ENCODE measurements around the gene BLOC1S1. TPM values are rescaled to one million over a fixed set of nuclear protein-coding genes. Genes with fewer than 3 reads are reported as not detected.

Gene BLOC1S1
- total and polyA plus RNA-seq, 9 of the 15 experiments (the other 6 are each of a cell fraction or from before 2014, with no cell fraction given) = 75.2 to 161 (median 98.8) TPM

GRCh38 chr12:55684761-55685370 lies 31.0 kb upstream of the BLOC1S1 start (continued):
- no peak for TF ChIP-seq MECOM (CRISPR knock-in tag; IDR thresholded peaks at IDR 0.05)
- TF ChIP-seq DIDO1 (tag; IDR thresholded peaks at IDR 0.05; ENCODE audit: low read depth) = no peak
- no peak for TF ChIP-seq ZBTB5 (IDR thresholded peaks at IDR 0.05)

GRCh38 chr12:55685671-55686070 lies 30.2 kb upstream of the BLOC1S1 start:
- H3K9me3 ChIP-seq (replicated peaks; ENCODE audit: control insufficient read depth, insufficient read depth, low read depth, low read length) = no peaks in the 10 kb centered on the region
- H3K27ac ChIP-seq (ENCODE audit: extremely low read depth, low read depth, low read length) = no peak overlapping the region
- H3K4me1 ChIP-seq (replicated peaks in 1 of 2; ENCODE audit: control insufficient read depth in 2 of 2, insufficient read depth in 2 of 2, low read length in 2 of 2) = peaks cover 0 to 11% of the 10 kb centered on the region in 2 experiments; a peak in 2 of 5 replicates
- ChIA-PET CTCF (ENCODE audit: low intra/inter-chr PET ratio) (no interaction called here), POLR2A (interaction anchor here (0.6 kb wide), 2 partner anchors 25 to 84 kb away, joined by 3 to 5 read pairs; no protein-coding TSS in a partner anchor)
- no peak overlapping the region for H3K4me3 ChIP-seq
- H3K9me1 ChIP-seq (ENCODE audit: control insufficient read depth, insufficient read depth, low read length) = no peaks in the 10 kb centered on the region
- no TSS peak for BruUV-seq (replicated peaks)
- H3K27me3 ChIP-seq (ENCODE audit: control insufficient read depth in 2 of 2, insufficient read depth in 2 of 2, low read length in 2 of 2) = peaks cover 38 to 54% of the 10 kb centered on the region in 2 experiments
- intact Hi-C loops (cut with micrococcal nuclease) = no loop called here
- no peaks in the 10 kb centered on the region for H3K79me2 ChIP-seq (ENCODE audit: control insufficient read depth, insufficient read depth, low read length)
- H3K36me3 ChIP-seq (ENCODE audit: control insufficient read depth, insufficient read depth, low read length) = no peaks in the 10 kb centered on the region
- no peak overlapping the region for H3K9ac ChIP-seq (ENCODE audit: insufficient read depth in 1 of 2, low read depth in 2 of 2, low read length in 2 of 2)
- no peaks in the 10 kb centered on the region for H4K20me1 ChIP-seq (replicated peaks; ENCODE audit: control insufficient read depth, insufficient read depth, low read length)
- no peak for FAIRE-seq
- 0% methylated on average over 5 of the region's 5 CpGs for WGBS (ENCODE audit: insufficient coverage, low coverage, missing lambda C conversion rate)
- no peak for DNase-seq (ENCODE audit: extremely low read depth in 1 of 4, low spot score in 3 of 4)
- no peak overlapping the region for H2AFZ ChIP-seq (ENCODE audit: low read depth, low read length)
- H3K4me2 ChIP-seq (ENCODE audit: insufficient read depth, low read length) = no peak overlapping the region
- in situ Hi-C loops (cut with MboI) = no loop called here
- no peak for ATAC-seq
- TF ChIP-seq LARP7 (IDR thresholded peaks at IDR 0.05) = no peak
- TF ChIP-seq ZNF609 (CRISPR knock-in tag; IDR thresholded peaks at IDR 0.05; ENCODE audit: borderline replicate concordance) = no peak
- TF ChIP-seq WHSC1 (IDR thresholded peaks at IDR 0.05; ENCODE audit: low read length) = no peak
- TF ChIP-seq GMEB1 (CRISPR knock-in tag; IDR thresholded peaks at IDR 0.05) = no peak
- no peak for TF ChIP-seq DIDO1 (tag; IDR thresholded peaks at IDR 0.05; ENCODE audit: low read depth)
- no peak for TF ChIP-seq ZNF324 (CRISPR knock-in tag; IDR thresholded peaks at IDR 0.05)
- no peak for TF ChIP-seq TAF9B (IDR thresholded peaks at IDR 0.05; ENCODE audit: partially characterized antibody)
